ENCODE measurements around the gene SV2A.

GRCh38 chr1:149916898-149917252, 769 bp downstream of the SV2A start:
- TF ChIP-seq POLR2AphosphoS5 (IDR thresholded peaks at IDR 0.05; ENCODE audit: low read depth, low read length) (no peak), POLR2A (IDR thresholded peaks at IDR 0.05; ENCODE audit: low read depth, low read length) (no peak), SPI1 (IDR thresholded peaks at IDR 0.05; ENCODE audit: low read depth, low read length) (no peak), PAX5 (IDR thresholded peaks at IDR 0.05; ENCODE audit: insufficient read depth, low read length, severe bottlenecking) (no peak), TAF1 (IDR thresholded peaks at IDR 0.05; ENCODE audit: low read depth, low read length) (no peak), POU2F2 (IDR thresholded peaks at IDR 0.05; ENCODE audit: low read depth, low read length) (no peak)

Data from GM12891 (cell line).